K562 (cell line): ENCODE measurements around the gene MED22. TPM values are rescaled to one million over a fixed set of nuclear protein-coding genes. Genes with fewer than 3 reads are reported as not detected.

Experiments used
- ATAC-seq: fragments of 200-7000 bp; cut with Tn5 transposase; 3 replicates; pipeline ENCODE4 v1.9.1; 2020; ENCODE audit warnings: moderate library complexity
- BruUV-seq: library from RNA; stranded (reverse); fragments of 400-500 nt; replicated peaks from 2 replicates; lab custom pipeline; 2021; lab: Mats Ljungman, UMichigan
- CTCF ChIA-PET: fragments of 300-600 bp; formaldehyde crosslinking; extraction: SDS; loops from one replicate; lab custom pipeline; 2021; ENCODE audit warnings: low intra/inter-chr PET ratio; lab: Yijun Ruan, JAX
- POLR2A ChIA-PET: fragments of 300-600, 350-650 bp; sonication (Branson Sonifier 250); formaldehyde crosslinking; extraction: SDS; loops from one replicate; lab custom pipeline; 2021; ENCODE audit warnings: antibody characterized with exemption, inconsistent platforms; lab: Yijun Ruan, JAX
- DNase-seq, 4 experiments: peaks; one replicate each; pipeline versions ENCODE4 v3.0.0 to v3.0.0-alpha.2; 2011 to 2018; ENCODE audit warnings: low spot score in 3 of 4, mixed read lengths in 3 of 4; ENCODE audit errors: extremely low read depth in 1 of 4
- FAIRE-seq: peaks from 2 replicates; lab custom pipeline; 2011; peaks lifted over from hg19 to GRCh38; lab: Jason Lieb, UNC
- H2AFZ ChIP-seq: 2 replicates; pipeline ENCODE4 v1.6.0; 2011; ENCODE audit warnings: low read depth, low read length, control low read depth, inconsistent platforms
- H3K27ac ChIP-seq: fragments of 200-600 bp; 3 replicates; pipeline ENCODE4 v1.8.0; 2011; ENCODE audit warnings: low read depth, mild to moderate bottlenecking, control low read depth, inconsistent platforms, low read length, moderate library complexity, mixed read lengths; ENCODE audit errors: extremely low read depth
- H3K27me3 ChIP-seq, 2 experiments: fragments of 300-600 bp in 1 of 2; 2 replicates in 1 of 2; 3 replicates in 1 of 2; pipeline versions ENCODE4 v1.6.0 to v1.8.0; 2011; ENCODE audit warnings: inconsistent platforms in 2 of 2, low read length in 2 of 2, mild to moderate bottlenecking in 1 of 2, mixed read lengths in 1 of 2, moderate library complexity in 1 of 2; ENCODE audit not compliant: control insufficient read depth in 2 of 2, insufficient read depth in 2 of 2
- H3K36me3 ChIP-seq: fragments of 300-600 bp; 3 replicates; pipeline ENCODE4 v1.8.0; 2011; ENCODE audit warnings: mild to moderate bottlenecking, low read length, inconsistent platforms; ENCODE audit not compliant: control insufficient read depth, insufficient read depth
- H3K4me1 ChIP-seq, 2 experiments: fragments of 200-600 bp in 1 of 2; replicated peaks in 1 of 2; 2 replicates in 1 of 2; 3 replicates in 1 of 2; pipeline versions ENCODE4 v1.5.1 to v1.8.0; 2011; ENCODE audit warnings: inconsistent platforms in 2 of 2, low read length in 2 of 2, mild to moderate bottlenecking in 1 of 2, mixed read lengths in 1 of 2, moderate library complexity in 1 of 2; ENCODE audit not compliant: control insufficient read depth in 2 of 2, insufficient read depth in 2 of 2
- H3K4me2 ChIP-seq: 2 replicates; pipeline ENCODE4 v1.6.1; 2011; ENCODE audit warnings: low read length, control low read depth, inconsistent platforms, mixed read lengths; ENCODE audit not compliant: insufficient read depth
- H3K4me3 ChIP-seq: fragments of 200-600 bp; sonication (generic), shearing (Covaris generic); 2 replicates; pipeline ENCODE4 v1.5.1; 2016; ENCODE audit warnings: control low read depth, inconsistent platforms
- H3K79me2 ChIP-seq: fragments of 200-600 bp; 3 replicates; pipeline ENCODE4 v1.8.0; 2011; ENCODE audit warnings: low read length, inconsistent platforms; ENCODE audit not compliant: control insufficient read depth, insufficient read depth
- H3K9ac ChIP-seq, 2 experiments: 2 replicates each; pipeline versions ENCODE4 v1.6.0 to v1.6.1; 2011; ENCODE audit warnings: low read depth in 2 of 2, low read length in 2 of 2, control low read depth in 1 of 2, inconsistent platforms in 1 of 2, mild to moderate bottlenecking in 1 of 2, mixed read lengths in 1 of 2; ENCODE audit not compliant: insufficient read depth in 1 of 2
- H3K9me1 ChIP-seq: one replicate; pipeline ENCODE4 v1.6.0; 2011; ENCODE audit warnings: inconsistent platforms, mild to moderate bottlenecking, low read length, moderate library complexity; ENCODE audit not compliant: control insufficient read depth, insufficient read depth
- H3K9me3 ChIP-seq: replicated peaks from 2 replicates; pipeline ENCODE4 v1.5.1; 2011; ENCODE audit warnings: low read depth, low read length, inconsistent platforms; ENCODE audit not compliant: control insufficient read depth, insufficient read depth
- H4K20me1 ChIP-seq: replicated peaks from 2 replicates; pipeline ENCODE4 v1.6.1; 2011; ENCODE audit warnings: low read length, inconsistent platforms, mixed read lengths; ENCODE audit not compliant: control insufficient read depth, insufficient read depth
- CEBPG ChIP-seq, 3 experiments: fragments of 200-800 bp in 1 of 3; sonication (Bioruptor generic) in 1 of 3; sonication (generic) in 1 of 3; formaldehyde crosslinking in 1 of 3; IDR thresholded peaks in 2 of 3; conservative IDR thresholded peaks in 1 of 3; 2 replicates each; pipeline versions ENCODE4 v1.6.1 to v1.8.0; 2016 to 2022; ENCODE audit warnings: missing compliant biosample characterization in 2 of 3, missing genetic modification characterization in 2 of 3, mild to moderate bottlenecking in 1 of 3, missing genetic modification reagents in 1 of 3
- COPS2 ChIP-seq: fragments of 450-650 bp; conservative IDR thresholded peaks from 2 replicates; pipeline ENCODE4 v1.6.1; 2016; ENCODE audit warnings: mild to moderate bottlenecking, moderate library complexity
- EGR1 ChIP-seq: fragments of 450-650 bp; conservative IDR thresholded peaks from 2 replicates; pipeline ENCODE4 v1.6.1; 2017; ENCODE audit warnings: mild to moderate bottlenecking
- EWSR1 ChIP-seq: fragments of 450-650 bp; IDR thresholded peaks from 2 replicates; pipeline ENCODE4 v1.6.1; 2018; ENCODE audit warnings: borderline replicate concordance, mild to moderate bottlenecking, low read depth, moderate library complexity; ENCODE audit not compliant: partially characterized antibody
- FUS ChIP-seq: fragments of 200-400 bp; formaldehyde crosslinking; optimal IDR thresholded peaks from 2 replicates; pipeline ENCODE3; 2017; ENCODE audit warnings: low read depth, low read length
- HINFP ChIP-seq: fragments of 450-650 bp; conservative IDR thresholded peaks from 2 replicates; pipeline ENCODE4 v1.6.1; 2016; ENCODE audit warnings: missing genetic modification characterization, low read depth, mild to moderate bottlenecking, control low read depth, missing compliant biosample characterization
- MEIS2 ChIP-seq: fragments of 450-650 bp; IDR thresholded peaks from 2 replicates; pipeline ENCODE4 v1.6.1; 2014; ENCODE audit warnings: mild to moderate bottlenecking; ENCODE audit not compliant: partially characterized antibody
- MITF ChIP-seq: IDR thresholded peaks from 2 replicates; pipeline ENCODE4 v1.6.1; 2014; ENCODE audit warnings: antibody characterized with exemption
- SIN3B ChIP-seq: fragments of 450-650 bp; IDR thresholded peaks from 2 replicates; pipeline ENCODE4 v1.6.1; 2017; ENCODE audit warnings: low read depth, mild to moderate bottlenecking, moderate library complexity
- WGBS: fragments of 100-300 bp; shearing (Covaris generic); methylation state at CpG from one replicate; pipeline ENCODE4 v1.1.6; 2016; ENCODE audit warnings: low coverage, mixed read lengths; ENCODE audit not compliant: insufficient coverage; ENCODE audit errors: missing lambda C conversion rate; 5-methylcytosine and 5-hydroxymethylcytosine counted together
- in situ Hi-C: fragments of 300-500 bp; cut with MboI; formaldehyde crosslinking; loops from 4 replicates; pipeline ENCODE4 v1.15.0; 2018; ENCODE audit warnings: inconsistent platforms, mixed read lengths
- intact Hi-C: fragments of 100-400 bp; cut with micrococcal nuclease; formaldehyde crosslinking; loops from 2 replicates; pipeline ENCODE4 v1.14.2; 2022
- polyA plus RNA-seq, 8 experiments: library from polyadenylated mRNA; depleted of rRNA in 4 of 8; stranded (reverse) in 5 of 8; unstranded in 3 of 8; fragments of >200 nt; fragmentation: Nextera tagmentation in 2 of 8; fragmentation: Illumina TruSeq in 1 of 8; extraction: Ambion mirVana in 2 of 8; extraction: Trizol in 1 of 8; gene quantifications; 2 replicates each; pipeline versions ENCODE4 v1.2.1 to v1.2.3, GENCODE V29; 2011 to 2014; ENCODE audit warnings: inconsistent platforms in 1 of 8, missing spikeins in 1 of 8
- total RNA-seq, 7 experiments: library from RNA; depleted of rRNA in 6 of 7; stranded (reverse); fragments of >200 nt in 6 of 7; fragmentation: Illumina TruSeq in 2 of 7; extraction: Trizol in 2 of 7; gene quantifications; 2 replicates each; pipeline versions ENCODE4 v1.2.1 to v1.2.3, GENCODE V29; 2011 to 2021; ENCODE audit warnings: low replicate concordance in 1 of 7

MED22 gene
- total and polyA plus RNA-seq, 9 of the 15 experiments (the other 6 are each of a cell fraction or from before 2014, with no cell fraction given) = 0.73 to 35.6 (median 22.3) TPM

DNA sequence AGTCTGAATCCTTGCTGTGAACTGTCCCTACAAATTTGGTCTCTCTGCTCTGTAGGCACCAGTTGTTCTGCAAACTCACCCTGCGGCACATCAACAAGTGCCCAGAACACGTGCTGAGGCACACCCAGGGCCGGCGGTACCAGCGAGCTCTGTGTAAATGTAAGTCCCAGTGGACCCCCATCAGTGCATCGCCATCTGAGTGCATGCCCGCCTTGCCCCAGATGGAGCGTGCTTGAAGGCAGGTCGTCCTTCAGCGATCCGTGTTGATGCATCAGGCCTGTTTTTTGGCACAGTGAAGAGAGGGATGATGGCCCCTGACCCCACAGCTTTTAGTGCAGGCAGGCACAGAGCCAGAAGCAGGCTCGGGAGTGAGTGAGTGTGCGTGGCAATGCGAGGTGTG, 9.7 kb upstream of the MED22 start:
- ChIA-PET POLR2A (interaction anchor here (1.0 to 7.4 kb wide), 4 partner anchors 9 to 14 kb away, joined by 4 to 109 read pairs (median 7); partner anchors contain the start of genes MED22 and RPL7A), CTCF (interaction anchor here (0.6 kb wide), 1 partner anchor 69 kb away, joined by 3 read pairs; no protein-coding TSS in a partner anchor)
- Histone ChIP-seq H4K20me1 (peaks cover 33% of the 10 kb centered on the region), H3K9me1 (no peaks in the 10 kb centered on the region), H3K4me3 (peak overlapping the region; percentile 67; the same call in 1 of the 2 replicates), H3K79me2 (peaks cover 36% of the 10 kb centered on the region), H2AFZ (no peak overlapping the region), H3K36me3 (peaks cover 71% of the 10 kb centered on the region; the same call in 2 of the 3 replicates), H3K9me3 (no peaks in the 10 kb centered on the region), H3K4me1 (peaks cover 17 to 50% of the 10 kb centered on the region in 2 experiments; a peak in 4 of 5 replicates), H3K27ac (no peak overlapping the region), H3K9ac (peak overlapping the region in 1 of 2 experiments; percentile 93; a peak in 2 of 4 replicates), H3K27me3 (no peaks in the 10 kb centered on the region), H3K4me2 (no peak overlapping the region)
- BruUV-seq = no TSS peak
- FAIRE-seq (no peak), DNase-seq (no peak), ATAC-seq (no peak)
- intact Hi-C loops (loop anchor here (2.0 kb wide), 1 partner anchor 129 kb away; no protein-coding TSS in a partner anchor), in situ Hi-C loops (no loop called here)
- WGBS = 82% methylated on average over 14 of the region's 14 CpGs
- TF ChIP-seq COPS2 (no peak), EWSR1 (no peak), MEIS2 (no peak), EGR1 (no peak), SIN3B (no peak), CEBPG (CRISPR knock-in tag; IDR thresholded peaks at IDR 0.05) (no peak), CEBPG (tag; conservative IDR thresholded peaks at IDR 0.05 in 1 of 2, IDR thresholded peaks at IDR 0.05 in 1 of 2) (no peak), FUS (no peak), HINFP (tag) (no peak), MITF (no peak)
